Stomach (tissue), 9 donors: ENCODE results near the gene FAM50B. TPM values are rescaled to one million over a fixed set of nuclear protein-coding genes. Genes with fewer than 3 reads are reported as not detected.
A peak's percentile ranks its signal among the peaks of the same experiment; 100 is the strongest.

Source experiments
- DNase-seq, 2 donors: peaks; one replicate each; pipeline versions ENCODE4 v3.0.0 to v3.0.0-alpha.2; 2013 to 2019
- H3K27ac ChIP-seq, 5 donors: fragments of 200-600 bp in 4 of 5; sonication (generic) in 4 of 5; one replicate each; pipeline ENCODE4 v1.5.1; 2013 to 2019; ENCODE audit warnings: mild to moderate bottlenecking in 1 of 5, moderate library complexity in 1 of 5
- H3K27me3 ChIP-seq, 3 donors: fragments of 200-600 bp; sonication (generic); one replicate each; pipeline ENCODE4 v1.5.1; 2017 to 2019; ENCODE audit warnings: mixed run types in 1 of 3
- H3K36me3 ChIP-seq, 4 donors: fragments of 200-600 bp; sonication (generic); 1 replicate in 3 of 4; 2 replicates in 1 of 4; pipeline ENCODE4 v1.5.1; 2016 to 2019
- H3K4me1 ChIP-seq, 4 donors: fragments of 200-600 bp; sonication (generic); one replicate each; pipeline ENCODE4 v1.5.1; 2016 to 2019
- H3K4me3 ChIP-seq, 4 donors: fragments of 200-600 bp; sonication (generic) in 3 of 4; one replicate each; pipeline ENCODE4 v1.5.1; 2016 to 2019; ENCODE audit warnings: mild to moderate bottlenecking in 1 of 4
- H3K9me3 ChIP-seq, 4 donors: fragments of 200-600 bp; sonication (generic); one replicate each; pipeline ENCODE4 v1.5.1; 2016 to 2019
- CTCF ChIP-seq, 7 experiments: fragments of 450-650 bp in 4 of 7; fragments of 200-600 bp in 3 of 7; sonication (generic) in 3 of 7; IDR thresholded peaks; one replicate each; pipeline ENCODE4 v1.5.1; 2016 to 2019; ENCODE audit warnings: antibody characterized with exemption in 7 of 7, control low read depth in 2 of 7, mild to moderate bottlenecking in 1 of 7
- EP300 ChIP-seq: sonication (generic); formaldehyde crosslinking; IDR thresholded peaks from one replicate; pipeline ENCODE4 v1.6.1; 2017; ENCODE audit warnings: antibody characterized with exemption
- POLR2A ChIP-seq, 4 donors: fragments of 450-650 bp; IDR thresholded peaks; one replicate each; pipeline ENCODE4 v1.6.1; 2016; ENCODE audit warnings: antibody characterized with exemption in 4 of 4, control low read depth in 2 of 4, mild to moderate bottlenecking in 1 of 4, moderate library complexity in 1 of 4
- POLR2AphosphoS5 ChIP-seq, 3 donors: sonication (generic); formaldehyde crosslinking; IDR thresholded peaks; one replicate each; pipeline ENCODE4 v1.6.1; 2016; ENCODE audit warnings: antibody characterized with exemption in 3 of 3
- WGBS, 5 donors: extraction: QIAGEN DNeasy Blood & Tissue Kit in 3 of 5; methylation state at CpG; one replicate each; pipeline versions ENCODE4 v1.1.5 to v1.1.7; 2013 to 2018; 5-methylcytosine and 5-hydroxymethylcytosine counted together
- intact Hi-C: fragments of 100-400 bp; cut with DNase I; formaldehyde crosslinking; loops from one replicate; pipeline ENCODE4 v1.15.1; 2023; ENCODE audit warnings: low total_unique reads
- polyA plus RNA-seq, 3 donors: library from polyadenylated mRNA; stranded (reverse); fragments of 200-250 nt; gene quantifications; one replicate each; pipeline ENCODE4 v1.2.3, GENCODE V29; 2013
- total RNA-seq, 5 donors: library from RNA; depleted of rRNA; stranded (reverse); fragments of >200 nt; gene quantifications; one replicate each; pipeline versions ENCODE4 v1.1.0 to v1.2.3, GENCODE V29; 2014 to 2016
- donor health status: healthy with polysubstance abuse.
- donor health status: Bipolar disorder and iron deficiency.
- donor health status: healthy.

FAM50B gene
- total and polyA plus RNA-seq, 8 donors, result 2.0 to 11.8 (median 7.3) TPM; not detected in 1

- H3K36me3 ChIP-seq, result no peaks in the 10 kb centered on the region
- H3K4me3 ChIP-seq, result no peak overlapping the region
- H3K27me3 ChIP-seq, result no peaks in the 10 kb centered on the region
- DNase-seq, result no peak
- no peak overlapping the region for H3K27ac ChIP-seq
- TF ChIP-seq POLR2A (IDR thresholded peaks at IDR 0.05), result no peak
- no peak for TF ChIP-seq POLR2AphosphoS5 (IDR thresholded peaks at IDR 0.05)
- TF ChIP-seq CTCF (IDR thresholded peaks at IDR 0.05), result no peak
- no peak for TF ChIP-seq EP300
- no peaks in the 10 kb centered on the region for H3K9me3 ChIP-seq
- intact Hi-C loops, result no loop called here
- WGBS, 5 donors, result 93 to 98% (median 95%) methylated on average over 9 of the region's 9 CpGs
- peaks cover 12 to 38% (median 24%) of the 10 kb centered on the region in 4 donors for H3K4me1 ChIP-seq
Observed at GRCh38 chr6:3809982-3810381, 39.2 kb upstream of the FAM50B start.

- Histone ChIP-seq H3K9me3 (no peaks in the 10 kb centered on the region), H3K36me3 (no peaks in the 10 kb centered on the region), H3K27me3 (no peaks in the 10 kb centered on the region), H3K4me3 (no peak overlapping the region), H3K27ac (no peak overlapping the region), H3K4me1 (peaks cover 12 to 34% (median 24%) of the 10 kb centered on the region in 4 donors)
- WGBS, 5 donors, result 33 to 66% (median 60%) methylated on average over 2 of the region's 2 CpGs
- TF ChIP-seq POLR2A (IDR thresholded peaks at IDR 0.05) (no peak), POLR2AphosphoS5 (IDR thresholded peaks at IDR 0.05) (no peak), EP300 (no peak), CTCF (IDR thresholded peaks at IDR 0.05) (no peak)
- DNase-seq, result peak in 1 of 2 donors; percentile 30
- intact Hi-C loops, result no loop called here
Observed at GRCh38 chr6:3811191-3811590, 38.0 kb upstream of the FAM50B start.

DNA sequence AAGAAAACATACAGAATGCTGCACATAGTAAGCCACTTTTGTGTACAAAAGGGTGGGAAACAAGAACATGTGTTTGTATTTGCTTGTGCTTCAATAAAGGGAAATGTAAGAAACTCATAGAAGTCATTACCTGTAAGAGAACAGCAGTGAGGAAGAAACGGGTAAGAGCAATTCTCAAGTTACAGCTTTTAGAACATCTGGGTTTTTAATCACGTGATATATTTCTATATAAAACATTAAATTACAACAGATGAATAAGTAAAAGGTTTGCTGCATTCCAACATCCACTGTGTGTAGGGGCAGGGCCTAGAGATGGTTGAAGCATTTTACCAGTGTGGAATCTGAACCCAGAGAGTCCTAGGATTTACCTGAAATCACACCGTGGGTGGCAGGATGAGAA is 36.6 kb upstream of the FAM50B start:
- TF ChIP-seq POLR2AphosphoS5 (IDR thresholded peaks at IDR 0.05), result no peak
- no peak for TF ChIP-seq CTCF (IDR thresholded peaks at IDR 0.05)
- TF ChIP-seq EP300, result no peak
- TF ChIP-seq POLR2A (IDR thresholded peaks at IDR 0.05), result no peak
- no peaks in the 10 kb centered on the region for H3K36me3 ChIP-seq
- WGBS, 5 donors, result 67 to 86% (median 84%) methylated on average over 3 of the region's 3 CpGs
- H3K27ac ChIP-seq, result no peak overlapping the region
- no peak overlapping the region for H3K4me3 ChIP-seq
- intact Hi-C loops, result no loop called here
- no peak for DNase-seq
- no peaks in the 10 kb centered on the region for H3K27me3 ChIP-seq
- H3K9me3 ChIP-seq, result no peaks in the 10 kb centered on the region
- H3K4me1 ChIP-seq, result peaks cover 12 to 31% (median 21%) of the 10 kb centered on the region in 4 donors

DNA sequence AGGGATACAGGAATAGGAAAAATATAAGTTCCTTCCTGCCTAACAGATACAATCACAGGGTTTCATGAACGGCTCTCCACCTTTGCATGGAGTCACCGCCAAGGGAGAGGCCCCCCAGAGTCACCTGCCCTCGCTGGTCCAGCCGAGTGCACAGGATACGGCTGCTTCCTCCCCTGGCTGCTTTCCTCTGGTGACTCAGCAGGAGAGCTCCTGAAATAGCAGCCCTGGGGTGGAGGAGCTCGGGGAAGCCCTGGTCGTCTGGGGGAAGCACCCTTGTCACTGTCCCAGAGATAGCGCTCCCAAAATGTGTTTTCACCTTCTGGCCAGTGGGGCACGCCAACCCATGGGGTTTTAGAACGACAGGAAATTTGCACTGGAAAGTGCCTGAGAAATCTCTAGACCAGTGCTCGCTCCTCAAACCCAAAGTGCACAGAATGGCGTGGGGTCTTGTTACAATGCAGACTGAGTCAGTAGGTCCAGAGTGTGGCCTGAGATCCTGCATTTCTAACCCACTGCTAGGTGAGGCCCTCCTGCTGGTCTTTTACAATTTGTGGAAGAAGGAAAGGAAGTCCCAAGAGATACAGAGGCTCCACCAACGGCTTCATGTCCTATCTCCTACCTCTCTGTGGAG is 35.9 kb upstream of the FAM50B start:
- H3K27ac ChIP-seq, result no peak overlapping the region
- intact Hi-C loops, result no loop called here
- DNase-seq, result peak; percentile 28 to 71
- peaks cover 12 to 28% (median 20%) of the 10 kb centered on the region in 4 donors for H3K4me1 ChIP-seq
- H3K4me3 ChIP-seq, result no peak overlapping the region
- H3K9me3 ChIP-seq, result no peaks in the 10 kb centered on the region
- H3K27me3 ChIP-seq, result no peaks in the 10 kb centered on the region
- WGBS, 5 donors, result 42 to 67% (median 57%) methylated on average over 12 to 13 of the region's 13 CpGs
- TF ChIP-seq POLR2AphosphoS5 (IDR thresholded peaks at IDR 0.05) (no peak), CTCF (IDR thresholded peaks at IDR 0.05) (no peak), EP300 (no peak), POLR2A (IDR thresholded peaks at IDR 0.05) (no peak)
- H3K36me3 ChIP-seq, result no peaks in the 10 kb centered on the region
